K562 (cell line): ENCODE data around the gene DCST1. TPM values are rescaled to one million over a fixed set of nuclear protein-coding genes. Genes with fewer than 3 reads are reported as not detected.

ENCODE experiments used
- CBFA2T2 ChIP-seq: fragments of 450-650 bp; conservative IDR thresholded peaks from 2 replicates; pipeline ENCODE4 v1.6.1; 2017; ENCODE audit warnings: mild to moderate bottlenecking
- CBFB ChIP-seq: sonication (generic); formaldehyde crosslinking; IDR thresholded peaks from 2 replicates; pipeline ENCODE4 v1.4.0; 2020; ENCODE audit warnings: mild to moderate bottlenecking, missing genetic modification reagents
- CCNT2 ChIP-seq: IDR thresholded peaks from 2 replicates; pipeline ENCODE4 v1.6.1; 2011; ENCODE audit warnings: borderline replicate concordance, low read depth, mild to moderate bottlenecking, moderate library complexity, mixed read lengths, low read length; ENCODE audit not compliant: insufficient read length; ENCODE audit errors: extremely low read depth
- FOXA3 ChIP-seq, 2 experiments: fragments of 450-650 bp in 1 of 2; sonication (generic) in 1 of 2; formaldehyde crosslinking; IDR thresholded peaks in 1 of 2; conservative IDR thresholded peaks in 1 of 2; 2 replicates each; pipeline versions ENCODE4 v1.4.0 to v1.8.0; 2020 to 2022; ENCODE audit warnings: mild to moderate bottlenecking in 2 of 2, missing genetic modification reagents in 1 of 2
- JUND ChIP-seq, 2 experiments: IDR thresholded peaks; 2 replicates in 1 of 2; 3 replicates in 1 of 2; pipeline ENCODE4 v1.6.1; 2011; ENCODE audit warnings: borderline replicate concordance in 2 of 2, low read depth in 2 of 2, low read length in 2 of 2, improper control_type of control experiment in 1 of 2, missing biosample characterization in 1 of 2, missing genetic modification characterization in 1 of 2, missing genetic modification reagents in 1 of 2
- MAX ChIP-seq: sonication (generic); formaldehyde crosslinking; IDR thresholded peaks from 2 replicates; pipeline ENCODE4 v1.9.0; 2022; ENCODE audit warnings: mild to moderate bottlenecking, missing genetic modification reagents
- NR2C2 ChIP-seq, 2 experiments: fragments of 200-800 bp in 1 of 2; sonication (Bioruptor generic) in 1 of 2; sonication (generic) in 1 of 2; formaldehyde crosslinking in 1 of 2; IDR thresholded peaks; 2 replicates each; pipeline versions ENCODE4 v1.6.1 to v1.8.0; 2016 to 2022; ENCODE audit warnings: mild to moderate bottlenecking in 1 of 2, missing compliant biosample characterization in 1 of 2, missing genetic modification characterization in 1 of 2, missing genetic modification reagents in 1 of 2
- RBM39 ChIP-seq: fragments of 200-400 bp; formaldehyde crosslinking; optimal IDR thresholded peaks from 2 replicates; pipeline ENCODE3; 2018; ENCODE audit warnings: low read depth, low read length
- SRSF1 ChIP-seq: fragments of 200-400 bp; formaldehyde crosslinking; IDR thresholded peaks from 2 replicates; pipeline ENCODE4 v1.6.1; 2017; ENCODE audit warnings: mild to moderate bottlenecking, low read depth, low read length, moderate library complexity
- TAF9B ChIP-seq: fragments of 450-650 bp; IDR thresholded peaks from 2 replicates; pipeline ENCODE4 v1.6.1; 2018; ENCODE audit warnings: mild to moderate bottlenecking; ENCODE audit not compliant: partially characterized antibody
- TEAD4 ChIP-seq, 2 experiments: sonication (generic) in 1 of 2; formaldehyde crosslinking in 1 of 2; IDR thresholded peaks; 2 replicates each; pipeline versions ENCODE4 v1.6.1 to v1.8.0; 2012 to 2022; ENCODE audit warnings: borderline replicate concordance in 1 of 2, inconsistent platforms in 1 of 2, low read length in 1 of 2, mild to moderate bottlenecking in 1 of 2, missing genetic modification reagents in 1 of 2
- ZBTB17 ChIP-seq: fragments of 450-650 bp; formaldehyde crosslinking; IDR thresholded peaks from 2 replicates; pipeline ENCODE4 v1.4.0; 2020; ENCODE audit warnings: mild to moderate bottlenecking
- polyA plus RNA-seq, 8 experiments: library from polyadenylated mRNA; depleted of rRNA in 4 of 8; stranded (reverse) in 5 of 8; unstranded in 3 of 8; fragments of >200 nt; fragmentation: Nextera tagmentation in 2 of 8; fragmentation: Illumina TruSeq in 1 of 8; extraction: Ambion mirVana in 2 of 8; extraction: Trizol in 1 of 8; gene quantifications; 2 replicates each; pipeline versions ENCODE4 v1.2.1 to v1.2.3, GENCODE V29; 2011 to 2014; ENCODE audit warnings: inconsistent platforms in 1 of 8, missing spikeins in 1 of 8
- total RNA-seq, 7 experiments: library from RNA; depleted of rRNA in 6 of 7; stranded (reverse); fragments of >200 nt in 6 of 7; fragmentation: Illumina TruSeq in 2 of 7; extraction: Trizol in 2 of 7; gene quantifications; 2 replicates each; pipeline versions ENCODE4 v1.2.1 to v1.2.3, GENCODE V29; 2011 to 2021; ENCODE audit warnings: low replicate concordance in 1 of 7
- TF ChIP-seq, protein P1 (sequence below), 2 experiments: fragments of 250-450 bp in 1 of 2; fragments of 450-650 bp in 1 of 2; sonication (Bioruptor Pico) in 1 of 2; IDR thresholded peaks; 2 replicates each; pipeline versions ENCODE4 v1.6.1 to v1.8.0; 2016 to 2021; ENCODE audit warnings: mild to moderate bottlenecking in 2 of 2, moderate library complexity in 2 of 2, missing compliant biosample characterization in 1 of 2, missing genetic modification characterization in 1 of 2
- TF ChIP-seq, protein P2 (sequence below), 3 experiments: IDR thresholded peaks in 2 of 3; conservative IDR thresholded peaks in 1 of 3; 2 replicates each; pipeline ENCODE4 v1.5.1; 2011 to 2012; ENCODE audit warnings: low read length in 3 of 3, mild to moderate bottlenecking in 3 of 3, control low read depth in 2 of 3, improper control_type of control experiment in 1 of 3, inconsistent platforms in 1 of 3, low read depth in 1 of 3, mixed read lengths in 1 of 3, moderate library complexity in 1 of 3; ENCODE audit not compliant: insufficient read depth in 2 of 3

DCST1 gene
- total and polyA plus RNA-seq, 9 of the 15 experiments (the other 6 are each of a cell fraction or from before 2014, with no cell fraction given), result not detected

- peak; percentile 92 for TF ChIP-seq MAX (CRISPR knock-in tag)
- TF ChIP-seq CBFB (CRISPR knock-in tag), result no peak; the same call in 1 of the 2 replicates
- peak; percentile 24; the same call in 1 of the 2 replicates for TF ChIP-seq JUND (IDR thresholded peaks at IDR 0.05; ENCODE audit: borderline replicate concordance, low read depth, low read length)
- TF ChIP-seq JUND (tag; IDR thresholded peaks at IDR 0.05; ENCODE audit: borderline replicate concordance, low read depth, low read length), result no peak
- no peak for TF ChIP-seq CBFA2T2
- no peak for TF ChIP-seq SRSF1
- peak; percentile 32; the same call in 1 of the 2 replicates for TF ChIP-seq TEAD4 (IDR thresholded peaks at IDR 0.05; ENCODE audit: low read length)
- no peak for TF ChIP-seq TEAD4 (CRISPR knock-in tag; IDR thresholded peaks at IDR 0.05; ENCODE audit: borderline replicate concordance)
- TF ChIP-seq RBM39, result no peak
- TF ChIP-seq, protein P1, sequence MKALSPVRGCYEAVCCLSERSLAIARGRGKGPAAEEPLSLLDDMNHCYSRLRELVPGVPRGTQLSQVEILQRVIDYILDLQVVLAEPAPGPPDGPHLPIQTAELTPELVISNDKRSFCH (CRISPR knock-in tag; IDR thresholded peaks at IDR 0.05), result no peak
- TF ChIP-seq, protein P1 (tag; IDR thresholded peaks at IDR 0.05), result 0 out of 2 replicates have a peak, but pooled peaks have one; percentile 29
- TF ChIP-seq ZBTB17 (CRISPR knock-in tag), result no peak
- TF ChIP-seq, protein P2, sequence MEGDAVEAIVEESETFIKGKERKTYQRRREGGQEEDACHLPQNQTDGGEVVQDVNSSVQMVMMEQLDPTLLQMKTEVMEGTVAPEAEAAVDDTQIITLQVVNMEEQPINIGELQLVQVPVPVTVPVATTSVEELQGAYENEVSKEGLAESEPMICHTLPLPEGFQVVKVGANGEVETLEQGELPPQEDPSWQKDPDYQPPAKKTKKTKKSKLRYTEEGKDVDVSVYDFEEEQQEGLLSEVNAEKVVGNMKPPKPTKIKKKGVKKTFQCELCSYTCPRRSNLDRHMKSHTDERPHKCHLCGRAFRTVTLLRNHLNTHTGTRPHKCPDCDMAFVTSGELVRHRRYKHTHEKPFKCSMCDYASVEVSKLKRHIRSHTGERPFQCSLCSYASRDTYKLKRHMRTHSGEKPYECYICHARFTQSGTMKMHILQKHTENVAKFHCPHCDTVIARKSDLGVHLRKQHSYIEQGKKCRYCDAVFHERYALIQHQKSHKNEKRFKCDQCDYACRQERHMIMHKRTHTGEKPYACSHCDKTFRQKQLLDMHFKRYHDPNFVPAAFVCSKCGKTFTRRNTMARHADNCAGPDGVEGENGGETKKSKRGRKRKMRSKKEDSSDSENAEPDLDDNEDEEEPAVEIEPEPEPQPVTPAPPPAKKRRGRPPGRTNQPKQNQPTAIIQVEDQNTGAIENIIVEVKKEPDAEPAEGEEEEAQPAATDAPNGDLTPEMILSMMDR (IDR thresholded peaks at IDR 0.05 in 2 of 3, conservative IDR thresholded peaks at IDR 0.05 in 1 of 3; ENCODE audit: insufficient read depth in 2 of 3, low read depth in 1 of 3, low read length in 3 of 3), result peak; percentile 93 to 98 (median 97)
- peak in 1 of 2 experiments; percentile 77; a peak in 2 of 4 replicates for TF ChIP-seq FOXA3 (CRISPR knock-in tag; conservative IDR thresholded peaks at IDR 0.05 in 1 of 2, IDR thresholded peaks at IDR 0.05 in 1 of 2)
- TF ChIP-seq NR2C2 (CRISPR knock-in tag; IDR thresholded peaks at IDR 0.05), result no peak
- peak; percentile 26; the same call in 1 of the 2 replicates for TF ChIP-seq NR2C2 (tag; IDR thresholded peaks at IDR 0.05)
- TF ChIP-seq CCNT2, result no peak
- no peak for TF ChIP-seq TAF9B
Observed at GRCh38 chr1:155091071-155092051, 57.7 kb downstream of the DCST1 start (continued).
